K562 (cell line): ENCODE results near the gene ELMO1. TPM values are rescaled to one million over a fixed set of nuclear protein-coding genes. Genes with fewer than 3 reads are reported as not detected.

Experiments
- ATAC-seq: fragments of 200-7000 bp; cut with Tn5 transposase; 3 replicates; pipeline ENCODE4 v1.9.1; 2020; ENCODE audit warnings: moderate library complexity
- BruUV-seq: library from RNA; stranded (reverse); fragments of 400-500 nt; replicated peaks from 2 replicates; lab custom pipeline; 2021; lab: Mats Ljungman, UMichigan
- CTCF ChIA-PET: fragments of 300-600 bp; formaldehyde crosslinking; extraction: SDS; loops from one replicate; lab custom pipeline; 2021; ENCODE audit warnings: low intra/inter-chr PET ratio; lab: Yijun Ruan, JAX
- POLR2A ChIA-PET: fragments of 300-600, 350-650 bp; sonication (Branson Sonifier 250); formaldehyde crosslinking; extraction: SDS; loops from one replicate; lab custom pipeline; 2021; ENCODE audit warnings: antibody characterized with exemption, inconsistent platforms; lab: Yijun Ruan, JAX
- DNase-seq, 4 experiments: peaks; one replicate each; pipeline versions ENCODE4 v3.0.0 to v3.0.0-alpha.2; 2011 to 2018; ENCODE audit warnings: low spot score in 3 of 4, mixed read lengths in 3 of 4; ENCODE audit errors: extremely low read depth in 1 of 4
- FAIRE-seq: peaks from 2 replicates; lab custom pipeline; 2011; peaks lifted over from hg19 to GRCh38; lab: Jason Lieb, UNC
- H2AFZ ChIP-seq: 2 replicates; pipeline ENCODE4 v1.6.0; 2011; ENCODE audit warnings: low read depth, low read length, control low read depth, inconsistent platforms
- H3K27ac ChIP-seq: fragments of 200-600 bp; 3 replicates; pipeline ENCODE4 v1.8.0; 2011; ENCODE audit warnings: low read depth, mild to moderate bottlenecking, control low read depth, inconsistent platforms, low read length, moderate library complexity, mixed read lengths; ENCODE audit errors: extremely low read depth
- H3K27me3 ChIP-seq, 2 experiments: fragments of 300-600 bp in 1 of 2; 2 replicates in 1 of 2; 3 replicates in 1 of 2; pipeline versions ENCODE4 v1.6.0 to v1.8.0; 2011; ENCODE audit warnings: inconsistent platforms in 2 of 2, low read length in 2 of 2, mild to moderate bottlenecking in 1 of 2, mixed read lengths in 1 of 2, moderate library complexity in 1 of 2; ENCODE audit not compliant: control insufficient read depth in 2 of 2, insufficient read depth in 2 of 2
- H3K36me3 ChIP-seq: fragments of 300-600 bp; 3 replicates; pipeline ENCODE4 v1.8.0; 2011; ENCODE audit warnings: mild to moderate bottlenecking, low read length, inconsistent platforms; ENCODE audit not compliant: control insufficient read depth, insufficient read depth
- H3K4me1 ChIP-seq, 2 experiments: fragments of 200-600 bp in 1 of 2; replicated peaks in 1 of 2; 2 replicates in 1 of 2; 3 replicates in 1 of 2; pipeline versions ENCODE4 v1.5.1 to v1.8.0; 2011; ENCODE audit warnings: inconsistent platforms in 2 of 2, low read length in 2 of 2, mild to moderate bottlenecking in 1 of 2, mixed read lengths in 1 of 2, moderate library complexity in 1 of 2; ENCODE audit not compliant: control insufficient read depth in 2 of 2, insufficient read depth in 2 of 2
- H3K4me2 ChIP-seq: 2 replicates; pipeline ENCODE4 v1.6.1; 2011; ENCODE audit warnings: low read length, control low read depth, inconsistent platforms, mixed read lengths; ENCODE audit not compliant: insufficient read depth
- H3K4me3 ChIP-seq: fragments of 200-600 bp; sonication (generic), shearing (Covaris generic); 2 replicates; pipeline ENCODE4 v1.5.1; 2016; ENCODE audit warnings: control low read depth, inconsistent platforms
- H3K79me2 ChIP-seq: fragments of 200-600 bp; 3 replicates; pipeline ENCODE4 v1.8.0; 2011; ENCODE audit warnings: low read length, inconsistent platforms; ENCODE audit not compliant: control insufficient read depth, insufficient read depth
- H3K9ac ChIP-seq, 2 experiments: 2 replicates each; pipeline versions ENCODE4 v1.6.0 to v1.6.1; 2011; ENCODE audit warnings: low read depth in 2 of 2, low read length in 2 of 2, control low read depth in 1 of 2, inconsistent platforms in 1 of 2, mild to moderate bottlenecking in 1 of 2, mixed read lengths in 1 of 2; ENCODE audit not compliant: insufficient read depth in 1 of 2
- H3K9me1 ChIP-seq: one replicate; pipeline ENCODE4 v1.6.0; 2011; ENCODE audit warnings: inconsistent platforms, mild to moderate bottlenecking, low read length, moderate library complexity; ENCODE audit not compliant: control insufficient read depth, insufficient read depth
- H3K9me3 ChIP-seq: replicated peaks from 2 replicates; pipeline ENCODE4 v1.5.1; 2011; ENCODE audit warnings: low read depth, low read length, inconsistent platforms; ENCODE audit not compliant: control insufficient read depth, insufficient read depth
- H4K20me1 ChIP-seq: replicated peaks from 2 replicates; pipeline ENCODE4 v1.6.1; 2011; ENCODE audit warnings: low read length, inconsistent platforms, mixed read lengths; ENCODE audit not compliant: control insufficient read depth, insufficient read depth
- AFF4 ChIP-seq: sonication (generic); formaldehyde crosslinking; IDR thresholded peaks from 2 replicates; pipeline ENCODE4 v1.8.0; 2023; ENCODE audit warnings: mild to moderate bottlenecking, missing genetic modification reagents
- ARID3A ChIP-seq: IDR thresholded peaks from 2 replicates; pipeline ENCODE4 v1.6.1; 2012; ENCODE audit warnings: low read depth, low read length, improper control_type of control experiment, borderline replicate concordance
- EHMT2 ChIP-seq: fragments of 450-650 bp; IDR thresholded peaks from 2 replicates; pipeline ENCODE4 v1.6.1; 2018; ENCODE audit warnings: antibody characterized with exemption
- KLF13 ChIP-seq: fragments of 450-650 bp; IDR thresholded peaks from 2 replicates; pipeline ENCODE4 v1.6.1; 2016; ENCODE audit warnings: missing genetic modification characterization, low read depth, mild to moderate bottlenecking, missing compliant biosample characterization, moderate library complexity, borderline replicate concordance
- RBM14 ChIP-seq: fragments of 200-400 bp; formaldehyde crosslinking; IDR thresholded peaks from 2 replicates; pipeline ENCODE4 v1.6.1; 2018; ENCODE audit warnings: low read depth, mild to moderate bottlenecking, low read length, moderate library complexity, borderline replicate concordance; ENCODE audit not compliant: insufficient read depth
- RFX1 ChIP-seq: fragments of 450-650 bp; IDR thresholded peaks from 2 replicates; pipeline ENCODE4 v1.6.1; 2016; ENCODE audit warnings: mild to moderate bottlenecking, moderate library complexity
- RHOXF2B ChIP-seq: fragments of 250-450 bp; sonication (Bioruptor Pico); conservative IDR thresholded peaks from 2 replicates; pipeline ENCODE4 v1.5.1; 2021
- RNF2 ChIP-seq: sonication (generic); IDR thresholded peaks from 2 replicates; pipeline ENCODE4 v1.6.1; 2016
- SMARCB1 ChIP-seq: IDR thresholded peaks from 2 replicates; pipeline ENCODE4 v1.6.1; 2011; ENCODE audit warnings: improper control_type of control experiment, low read depth; ENCODE audit not compliant: insufficient read length
- ZNF77 ChIP-seq: fragments of 250-450 bp; sonication (Bioruptor Pico); IDR thresholded peaks from 2 replicates; pipeline ENCODE4 v1.5.0; 2020
- WGBS: fragments of 100-300 bp; shearing (Covaris generic); methylation state at CpG from one replicate; pipeline ENCODE4 v1.1.6; 2016; ENCODE audit warnings: low coverage, mixed read lengths; ENCODE audit not compliant: insufficient coverage; ENCODE audit errors: missing lambda C conversion rate; 5-methylcytosine and 5-hydroxymethylcytosine counted together
- in situ Hi-C: fragments of 300-500 bp; cut with MboI; formaldehyde crosslinking; loops from 4 replicates; pipeline ENCODE4 v1.15.0; 2018; ENCODE audit warnings: inconsistent platforms, mixed read lengths
- intact Hi-C: fragments of 100-400 bp; cut with micrococcal nuclease; formaldehyde crosslinking; loops from 2 replicates; pipeline ENCODE4 v1.14.2; 2022
- polyA plus RNA-seq, 8 experiments: library from polyadenylated mRNA; depleted of rRNA in 4 of 8; stranded (reverse) in 5 of 8; unstranded in 3 of 8; fragments of >200 nt; fragmentation: Nextera tagmentation in 2 of 8; fragmentation: Illumina TruSeq in 1 of 8; extraction: Ambion mirVana in 2 of 8; extraction: Trizol in 1 of 8; gene quantifications; 2 replicates each; pipeline versions ENCODE4 v1.2.1 to v1.2.3, GENCODE V29; 2011 to 2014; ENCODE audit warnings: inconsistent platforms in 1 of 8, missing spikeins in 1 of 8
- total RNA-seq, 7 experiments: library from RNA; depleted of rRNA in 6 of 7; stranded (reverse); fragments of >200 nt in 6 of 7; fragmentation: Illumina TruSeq in 2 of 7; extraction: Trizol in 2 of 7; gene quantifications; 2 replicates each; pipeline versions ENCODE4 v1.2.1 to v1.2.3, GENCODE V29; 2011 to 2021; ENCODE audit warnings: low replicate concordance in 1 of 7
- TF ChIP-seq, protein P1 (sequence below): fragments of 450-650 bp; formaldehyde crosslinking; IDR thresholded peaks from 2 replicates; pipeline ENCODE4 v1.4.0; 2020; ENCODE audit warnings: mild to moderate bottlenecking, moderate library complexity
- TF ChIP-seq, protein P2 (sequence below), 2 experiments: fragments of 250-450 bp in 1 of 2; fragments of 450-650 bp in 1 of 2; sonication (Bioruptor Pico) in 1 of 2; IDR thresholded peaks; 2 replicates each; pipeline versions ENCODE4 v1.6.1 to v1.8.0; 2016 to 2021; ENCODE audit warnings: mild to moderate bottlenecking in 2 of 2, moderate library complexity in 2 of 2, missing compliant biosample characterization in 1 of 2, missing genetic modification characterization in 1 of 2
- TF ChIP-seq, protein P3 (sequence below), 3 experiments: fragments of 200-800 bp in 1 of 3; sonication (Bioruptor generic) in 1 of 3; sonication (generic) in 1 of 3; formaldehyde crosslinking in 1 of 3; IDR thresholded peaks; 2 replicates each; pipeline versions ENCODE4 v1.6.1 to v1.8.0; 2016 to 2022; ENCODE audit warnings: mild to moderate bottlenecking in 2 of 3, missing compliant biosample characterization in 2 of 3, missing genetic modification characterization in 2 of 3, missing genetic modification reagents in 1 of 3

Gene ELMO1
- total and polyA plus RNA-seq, 9 of the 15 experiments (the other 6 are each of a cell fraction or from before 2014, with no cell fraction given), result 0.36 to 7.2 (median 3.6) TPM

- Histone ChIP-seq H4K20me1 (no peaks in the 10 kb centered on the region), H3K27ac (no peak overlapping the region), H2AFZ (no peak overlapping the region), H3K9me3 (no peaks in the 10 kb centered on the region), H3K9ac (no peak overlapping the region), H3K79me2 (no peaks in the 10 kb centered on the region), H3K27me3 (peaks cover 0 to 6% of the 10 kb centered on the region in 2 experiments; a peak in 2 of 5 replicates), H3K9me1 (no peaks in the 10 kb centered on the region), H3K4me3 (no peak overlapping the region), H3K4me2 (no peak overlapping the region), H3K36me3 (no peaks in the 10 kb centered on the region), H3K4me1 (no peaks in the 10 kb centered on the region)
- intact Hi-C loops (loop anchor here (1.0 to 5.0 kb wide), 4 partner anchors 68 to 548 kb away; no protein-coding TSS in a partner anchor), in situ Hi-C loops (no loop called here)
- FAIRE-seq (no peak), ATAC-seq (peak; percentile 53; the same call in 1 of the 3 replicates), DNase-seq (no peak)
- 8% methylated on average over 4 of the region's 4 CpGs for WGBS
- ChIA-PET POLR2A (no interaction called here), CTCF (interaction anchor here (0.5 to 1.4 kb wide), 6 partner anchors 36 to 602 kb away, joined by 3 to 10 read pairs (median 3); no protein-coding TSS in a partner anchor)
- BruUV-seq, result no TSS peak
- no peak for TF ChIP-seq RBM14
- TF ChIP-seq AFF4 (CRISPR knock-in tag), result no peak
- TF ChIP-seq, protein P1, sequence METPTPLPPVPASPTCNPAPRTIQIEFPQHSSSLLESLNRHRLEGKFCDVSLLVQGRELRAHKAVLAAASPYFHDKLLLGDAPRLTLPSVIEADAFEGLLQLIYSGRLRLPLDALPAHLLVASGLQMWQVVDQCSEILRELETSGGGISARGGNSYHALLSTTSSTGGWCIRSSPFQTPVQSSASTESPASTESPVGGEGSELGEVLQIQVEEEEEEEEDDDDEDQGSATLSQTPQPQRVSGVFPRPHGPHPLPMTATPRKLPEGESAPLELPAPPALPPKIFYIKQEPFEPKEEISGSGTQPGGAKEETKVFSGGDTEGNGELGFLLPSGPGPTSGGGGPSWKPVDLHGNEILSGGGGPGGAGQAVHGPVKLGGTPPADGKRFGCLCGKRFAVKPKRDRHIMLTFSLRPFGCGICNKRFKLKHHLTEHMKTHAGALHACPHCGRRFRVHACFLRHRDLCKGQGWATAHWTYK (CRISPR knock-in tag), result no peak
- TF ChIP-seq, protein P2, sequence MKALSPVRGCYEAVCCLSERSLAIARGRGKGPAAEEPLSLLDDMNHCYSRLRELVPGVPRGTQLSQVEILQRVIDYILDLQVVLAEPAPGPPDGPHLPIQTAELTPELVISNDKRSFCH (CRISPR knock-in tag; IDR thresholded peaks at IDR 0.05), result no peak
- TF ChIP-seq, protein P2 (tag; IDR thresholded peaks at IDR 0.05), result no peak
- no peak for TF ChIP-seq ZNF77 (CRISPR knock-in tag)
- TF ChIP-seq RHOXF2B (CRISPR knock-in tag), result no peak
- no peak for TF ChIP-seq RFX1
- no peak for TF ChIP-seq RNF2
- TF ChIP-seq EHMT2, result no peak
- no peak for TF ChIP-seq KLF13 (tag)
- no peak for TF ChIP-seq ARID3A
- TF ChIP-seq SMARCB1, result no peak
- TF ChIP-seq, protein P3, sequence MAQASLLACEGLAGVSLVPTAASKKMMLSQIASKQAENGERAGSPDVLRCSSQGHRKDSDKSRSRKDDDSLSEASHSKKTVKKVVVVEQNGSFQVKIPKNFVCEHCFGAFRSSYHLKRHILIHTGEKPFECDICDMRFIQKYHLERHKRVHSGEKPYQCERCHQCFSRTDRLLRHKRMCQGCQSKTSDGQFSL (CRISPR knock-in tag; IDR thresholded peaks at IDR 0.05), result no peak
- TF ChIP-seq, protein P3 (tag; IDR thresholded peaks at IDR 0.05), result no peak
Observed at GRCh38 chr7:37284285-37284684, 164.4 kb downstream of the ELMO1 start.
